WTC11 (cell line): Measurements from ENCODE around the gene ANO9. TPM values are rescaled to one million over a fixed set of nuclear protein-coding genes. Genes with fewer than 3 reads are reported as not detected.

Source experiments
- ATAC-seq: fragments of 200-7000 bp; cut with Tn5 transposase; 2 replicates; pipeline ENCODE4 v1.10.0; 2021; ENCODE audit warnings: mild to moderate bottlenecking, moderate library complexity
- CTCF ChIA-PET: fragments of 300-600 bp; sonication (Branson Sonifier 250); formaldehyde crosslinking; loops from one replicate; lab custom pipeline; 2021; ENCODE audit warnings: antibody characterized with exemption; lab: Charles Lee
- POLR2A ChIA-PET: fragments of 350-600 bp; sonication (Branson Sonifier 250); formaldehyde crosslinking; loops from one replicate; lab custom pipeline; 2021; ENCODE audit warnings: antibody characterized with exemption; lab: Charles Lee
- DNase-seq: peaks from one replicate; pipeline ENCODE4 v3.0.0; 2021; ENCODE audit warnings: low spot score
- H3K27ac Mint-ChIP-seq: 2 replicates; pipeline ENCODE4 v1.8.0; 2021; ENCODE audit warnings: mixed read lengths
- H3K27me3 Mint-ChIP-seq: 2 replicates; pipeline ENCODE4 v1.8.0; 2021; ENCODE audit warnings: low read depth, mild to moderate bottlenecking, moderate library complexity, mixed read lengths
- H3K36me3 Mint-ChIP-seq: 2 replicates; pipeline ENCODE4 v1.8.0; 2021; ENCODE audit warnings: mixed read lengths
- H3K4me1 Mint-ChIP-seq: 2 replicates; pipeline ENCODE4 v1.8.0; 2022; ENCODE audit warnings: mixed read lengths
- H3K4me3 Mint-ChIP-seq: 2 replicates; pipeline ENCODE4 v1.8.0; 2021; ENCODE audit warnings: mild to moderate bottlenecking, moderate library complexity, mixed read lengths
- H3K9me3 Mint-ChIP-seq: 2 replicates; pipeline ENCODE4 v1.8.0; 2021; ENCODE audit warnings: mixed read lengths
- AFF4 ChIP-seq: sonication (generic); formaldehyde crosslinking; IDR thresholded peaks from 2 replicates; pipeline ENCODE4 v1.8.1; 2023; ENCODE audit warnings: mild to moderate bottlenecking, missing genetic modification reagents, borderline replicate concordance
- ATF6 ChIP-seq: sonication (generic); formaldehyde crosslinking; IDR thresholded peaks from 2 replicates; pipeline ENCODE4 v1.8.1; 2023; ENCODE audit warnings: mild to moderate bottlenecking, missing genetic modification reagents
- CBFB ChIP-seq: sonication (generic); formaldehyde crosslinking; IDR thresholded peaks from 2 replicates; pipeline ENCODE4 v1.8.1; 2022; ENCODE audit warnings: mild to moderate bottlenecking, low read depth, missing genetic modification reagents
- CREB1 ChIP-seq: sonication (generic); formaldehyde crosslinking; IDR thresholded peaks from 2 replicates; pipeline ENCODE4 v1.8.0; 2023; ENCODE audit warnings: mild to moderate bottlenecking, missing genetic modification reagents
- EMX1 ChIP-seq: fragments of 250-450 bp; sonication (Bioruptor Pico); IDR thresholded peaks from 2 replicates; pipeline ENCODE4 v1.8.0; 2021; ENCODE audit warnings: mild to moderate bottlenecking
- ESRRA ChIP-seq: sonication (generic); formaldehyde crosslinking; IDR thresholded peaks from 2 replicates; pipeline ENCODE4 v1.8.1; 2022; ENCODE audit warnings: mild to moderate bottlenecking, missing genetic modification reagents, borderline replicate concordance
- FOXK1 ChIP-seq: sonication (generic); formaldehyde crosslinking; IDR thresholded peaks from 2 replicates; pipeline ENCODE4 v1.8.0; 2022; ENCODE audit warnings: mild to moderate bottlenecking, moderate library complexity, missing genetic modification reagents
- GABPB1 ChIP-seq: sonication (generic); formaldehyde crosslinking; IDR thresholded peaks from 2 replicates; pipeline ENCODE4 v1.8.1; 2023; ENCODE audit warnings: mild to moderate bottlenecking, missing genetic modification reagents
- HMGXB4 ChIP-seq: sonication (generic); formaldehyde crosslinking; IDR thresholded peaks from 2 replicates; pipeline ENCODE4 v1.8.1; 2023; ENCODE audit warnings: mild to moderate bottlenecking, moderate library complexity, missing genetic modification reagents
- JAZF1 ChIP-seq: fragments of 250-450 bp; sonication (Bioruptor Pico); IDR thresholded peaks from 2 replicates; pipeline ENCODE4 v1.9.0; 2021; ENCODE audit warnings: moderate library complexity, mild to moderate bottlenecking, inconsistent platforms
- KAT7 ChIP-seq: sonication (generic); formaldehyde crosslinking; IDR thresholded peaks from 2 replicates; pipeline ENCODE4 v1.8.1; 2023; ENCODE audit warnings: missing genetic modification reagents, mild to moderate bottlenecking, borderline replicate concordance
- MLX ChIP-seq: sonication (generic); formaldehyde crosslinking; IDR thresholded peaks from 2 replicates; pipeline ENCODE4 v1.8.1; 2023; ENCODE audit warnings: mild to moderate bottlenecking, missing genetic modification reagents, moderate library complexity
- NFE2L1 ChIP-seq: sonication (generic); formaldehyde crosslinking; IDR thresholded peaks from 2 replicates; pipeline ENCODE4 v1.8.1; 2023; ENCODE audit warnings: missing genetic modification reagents
- SMAD3 ChIP-seq: sonication (generic); formaldehyde crosslinking; IDR thresholded peaks from 2 replicates; pipeline ENCODE4 v1.8.0; 2022; ENCODE audit warnings: missing genetic modification reagents, mild to moderate bottlenecking, borderline replicate concordance
- SMAD4 ChIP-seq: sonication (generic); formaldehyde crosslinking; IDR thresholded peaks from 2 replicates; pipeline ENCODE4 v1.8.0; 2022; ENCODE audit warnings: mild to moderate bottlenecking, missing genetic modification reagents
- SOX15 ChIP-seq: fragments of 250-450 bp; sonication (Bioruptor Pico); IDR thresholded peaks from 2 replicates; pipeline ENCODE4 v1.9.0; 2021; ENCODE audit warnings: mild to moderate bottlenecking
- ZNF232 ChIP-seq: sonication (generic); formaldehyde crosslinking; IDR thresholded peaks from 2 replicates; pipeline ENCODE4 v1.8.0; 2022; ENCODE audit warnings: mild to moderate bottlenecking, missing genetic modification reagents
- total RNA-seq: library from RNA; stranded (reverse); gene quantifications from 3 replicates; pipeline ENCODE4 v1.2.3, GENCODE V29; 2021

Gene ANO9
- total RNA-seq, 1 experiment from 2014 or later: 13.2 TPM

GRCh38 chr11:477052-477715 is 35.4 kb upstream of the ANO9 start:
- H3K27me3 Mint-ChIP-seq: no peaks in the 10 kb centered on the region
- no peak for DNase-seq
- ATAC-seq: peak; percentile 11
- no peak overlapping the region for H3K4me3 Mint-ChIP-seq
- H3K4me1 Mint-ChIP-seq: 0 out of 2 replicates have a peak, but pooled peaks cover 3% of the 10 kb centered on the region
- CTCF ChIA-PET: interaction anchor here (0.7 to 1.1 kb wide), 2 partner anchors 29 to 87 kb away, joined by 3 read pairs; no protein-coding TSS in a partner anchor
- H3K27ac Mint-ChIP-seq: peak overlapping the region; percentile 65
- no peaks in the 10 kb centered on the region for H3K9me3 Mint-ChIP-seq
- H3K36me3 Mint-ChIP-seq: peaks cover 7% of the 10 kb centered on the region
- TF ChIP-seq AFF4 (no peak), FOXK1 (CRISPR knock-in tag) (no peak), CBFB (no peak), EMX1 (CRISPR knock-in tag) (no peak), MLX (CRISPR knock-in tag) (no peak), KAT7 (CRISPR knock-in tag) (no peak), ATF6 (CRISPR knock-in tag) (no peak), JAZF1 (CRISPR knock-in tag) (no peak), ZNF232 (CRISPR knock-in tag) (no peak), CREB1 (CRISPR knock-in tag) (no peak), SMAD4 (CRISPR knock-in tag) (no peak)
- POLR2A ChIA-PET: no interaction called here

GRCh38 chr11:476416-476815 is 34.6 kb upstream of the ANO9 start:
- H3K4me1 Mint-ChIP-seq: 0 out of 2 replicates have a peak, but pooled peaks cover 3% of the 10 kb centered on the region
- peak overlapping the region; percentile 72 for H3K27ac Mint-ChIP-seq
- POLR2A ChIA-PET: no interaction called here

More at GRCh38 chr11:476416-476815, 34.6 kb upstream of the ANO9 start:
- ATAC-seq (no peak), DNase-seq (no peak)
- CTCF ChIA-PET: interaction anchor here (0.7 to 1.1 kb wide), 2 partner anchors 28 to 86 kb away, joined by 3 read pairs; no protein-coding TSS in a partner anchor
- H3K27me3 Mint-ChIP-seq: no peaks in the 10 kb centered on the region
- TF ChIP-seq ESRRA (no peak), SOX15 (no peak), HMGXB4 (CRISPR knock-in tag) (no peak), SMAD3 (CRISPR knock-in tag) (no peak), GABPB1 (CRISPR knock-in tag) (no peak), NFE2L1 (CRISPR knock-in tag) (no peak)
- no peak overlapping the region for H3K4me3 Mint-ChIP-seq
- peaks cover 5% of the 10 kb centered on the region for H3K36me3 Mint-ChIP-seq
- no peaks in the 10 kb centered on the region for H3K9me3 Mint-ChIP-seq
